ENCODE measurements around the gene ARHGAP6.

DNA sequence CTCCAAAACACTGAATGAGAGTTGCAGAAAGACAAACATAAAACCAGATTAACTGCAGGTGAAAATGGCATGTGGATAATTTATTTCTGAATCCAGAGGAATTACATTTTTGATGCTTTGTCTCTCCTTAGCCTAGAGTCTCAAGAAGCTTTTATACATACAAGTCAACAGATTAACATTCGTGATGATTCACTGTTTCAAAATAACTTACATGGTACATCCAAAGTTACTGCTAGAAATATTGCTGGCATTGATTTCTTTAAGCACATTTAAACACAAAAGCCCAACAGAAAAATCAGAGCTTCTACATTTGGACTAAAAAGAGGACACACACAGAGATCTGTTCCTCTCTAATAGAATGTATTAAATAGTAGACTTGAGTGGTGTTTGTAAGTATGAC is 266.9 kb downstream of the ARHGAP6 start:
- TF ChIP-seq CTCF (IDR thresholded peaks at IDR 0.05), result no peak
- TF ChIP-seq POLR2A (IDR thresholded peaks at IDR 0.05), result no peak
